Neural progenitor cell (in vitro differentiated cells): ENCODE results near the gene CREG1. TPM values are rescaled to one million over a fixed set of nuclear protein-coding genes. Genes with fewer than 3 reads are reported as not detected.

Experiments used
- DNase-seq: peaks from one replicate; pipeline ENCODE4 v3.0.0-alpha.2; 2016; ENCODE audit warnings: low spot score
- H2AFZ ChIP-seq: fragments of 200-600 bp; sonication (generic); replicated peaks from 2 replicates; pipeline ENCODE4 v1.6.1; 2016; ENCODE audit warnings: antibody characterized with exemption
- H3F3A ChIP-seq: fragments of 200-600 bp; sonication (generic); 2 replicates; pipeline ENCODE4 v1.6.1; 2016; ENCODE audit warnings: antibody characterized with exemption, low read depth
- H3K27ac ChIP-seq: fragments of 200-600 bp; sonication (generic); 2 replicates; pipeline ENCODE4 v1.5.1; 2016; ENCODE audit warnings: mild to moderate bottlenecking
- H3K27me3 ChIP-seq: fragments of 200-600 bp; sonication (generic); 2 replicates; pipeline ENCODE4 v1.6.1; 2016; ENCODE audit warnings: mild to moderate bottlenecking, moderate library complexity
- H3K36me3 ChIP-seq: fragments of 200-600 bp; sonication (generic); 2 replicates; pipeline ENCODE4 v1.5.1; 2016
- H3K4me1 ChIP-seq: fragments of 200-600 bp; sonication (generic); 2 replicates; pipeline ENCODE4 v1.6.1; 2016; ENCODE audit warnings: mixed run types
- H3K4me2 ChIP-seq: fragments of 200-600 bp; sonication (generic); 2 replicates; pipeline ENCODE4 v1.6.1; 2016
- H3K4me3 ChIP-seq: fragments of 200-600 bp; sonication (generic); 2 replicates; pipeline ENCODE4 v1.5.1; 2016
- H3K79me2 ChIP-seq: fragments of 200-600 bp; sonication (generic); 2 replicates; pipeline ENCODE4 v1.6.1; 2016; ENCODE audit warnings: low read depth
- H3K9ac ChIP-seq: fragments of 200-600 bp; sonication (generic); 2 replicates; pipeline ENCODE4 v1.6.1; 2016
- H3K9me3 ChIP-seq: fragments of 200-600 bp; sonication (generic); 2 replicates; pipeline ENCODE4 v1.5.1; 2016; ENCODE audit warnings: low read depth
- H4K20me1 ChIP-seq: fragments of 200-600 bp; sonication (generic); 2 replicates; pipeline ENCODE4 v1.6.1; 2016; ENCODE audit warnings: low read depth
- H3K27ac Mint-ChIP-seq: 3 replicates; pipeline ENCODE4 v1.8.0; 2021; ENCODE audit warnings: mixed read lengths
- H3K27me3 Mint-ChIP-seq: 2 replicates; pipeline ENCODE4 v1.8.0; 2022; ENCODE audit warnings: low read depth, mild to moderate bottlenecking, inconsistent platforms, moderate library complexity, mixed read lengths; ENCODE audit not compliant: insufficient read depth
- H3K36me3 Mint-ChIP-seq: 3 replicates; pipeline ENCODE4 v1.8.0; 2021; ENCODE audit warnings: mixed read lengths
- H3K4me1 Mint-ChIP-seq: 3 replicates; pipeline ENCODE4 v1.8.0; 2021; ENCODE audit warnings: mixed read lengths
- H3K4me3 Mint-ChIP-seq: 3 replicates; pipeline ENCODE4 v1.8.0; 2021; ENCODE audit warnings: mild to moderate bottlenecking, moderate library complexity, mixed read lengths
- H3K9me3 Mint-ChIP-seq: 3 replicates; pipeline ENCODE4 v1.8.0; 2020; ENCODE audit warnings: mixed read lengths
- EZH2 ChIP-seq: fragments of 200-600 bp; sonication (generic); IDR thresholded peaks from 2 replicates; pipeline ENCODE4 v1.6.1; 2017; ENCODE audit warnings: antibody characterized with exemption, mild to moderate bottlenecking, moderate library complexity
- EZH2phosphoT487 ChIP-seq: fragments of 200-600 bp; sonication (generic); IDR thresholded peaks from 2 replicates; pipeline ENCODE4 v1.6.1; 2017; ENCODE audit warnings: antibody characterized with exemption
- total RNA-seq: library from RNA; depleted of rRNA; stranded (reverse); fragments of >200 nt; gene quantifications from 2 replicates; pipeline ENCODE4 v1.2.3, GENCODE V29; 2015; ENCODE audit warnings: low replicate concordance
- TF ChIP-seq, protein P1 (sequence below): fragments of 200-600 bp; sonication (generic); IDR thresholded peaks from 2 replicates; pipeline ENCODE4 v1.5.1; 2017; ENCODE audit warnings: antibody characterized with exemption, mild to moderate bottlenecking

CREG1 gene
- total RNA-seq, 1 donor from 2014 or later = 55.6 TPM

DNA sequence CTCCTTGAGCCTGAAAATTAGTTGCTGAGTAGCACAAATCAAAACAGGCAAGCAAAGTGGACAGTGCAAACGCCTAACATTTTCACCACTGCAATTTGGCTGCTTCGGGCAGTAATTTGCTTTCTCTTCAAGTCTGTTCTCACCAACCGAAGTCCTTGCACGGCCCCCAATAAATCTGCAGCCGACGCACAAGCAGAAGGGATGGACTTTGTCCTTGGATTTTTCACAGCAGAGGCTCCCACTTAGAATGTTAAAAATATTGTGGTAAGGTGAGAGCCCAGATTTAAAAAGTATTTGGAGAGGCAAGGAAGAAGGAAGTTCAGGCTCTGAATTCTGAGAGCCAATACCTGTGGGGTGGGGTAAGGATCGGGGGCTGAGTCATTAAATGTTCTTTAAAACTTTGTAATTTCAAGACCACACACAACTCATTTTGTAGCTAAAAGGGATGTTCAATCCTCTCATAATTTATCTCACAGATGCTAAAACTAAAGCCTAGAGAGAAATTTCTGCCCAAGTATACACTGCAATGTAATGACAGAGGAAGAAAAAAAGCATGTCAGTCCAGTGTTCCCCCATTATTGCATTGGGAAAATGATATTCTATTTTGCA lies 41.4 kb downstream of the CREG1 start:
- no peak overlapping the region for H3K9ac ChIP-seq
- H2AFZ ChIP-seq = peak overlapping the region; percentile 89
- no peaks in the 10 kb centered on the region for H3K27me3 ChIP-seq
- H4K20me1 ChIP-seq = no peaks in the 10 kb centered on the region
- no peaks in the 10 kb centered on the region for H3K79me2 ChIP-seq
- H3K9me3 Mint-ChIP-seq = no peaks in the 10 kb centered on the region
- no peak overlapping the region for H3K27ac Mint-ChIP-seq
- no peak overlapping the region for H3K4me3 ChIP-seq
- H3K27me3 Mint-ChIP-seq = peaks cover 6% of the 10 kb centered on the region
- peaks cover 10% of the 10 kb centered on the region for H3F3A ChIP-seq
- no peaks in the 10 kb centered on the region for H3K36me3 Mint-ChIP-seq
- H3K4me2 ChIP-seq = no peak overlapping the region
- H3K4me3 Mint-ChIP-seq = no peak overlapping the region
- H3K4me1 ChIP-seq = peaks cover 10% of the 10 kb centered on the region
- DNase-seq = no peak
- peaks cover 67% of the 10 kb centered on the region for H3K4me1 Mint-ChIP-seq
- no peak overlapping the region for H3K27ac ChIP-seq
- no peaks in the 10 kb centered on the region for H3K36me3 ChIP-seq
- H3K9me3 ChIP-seq = no peaks in the 10 kb centered on the region
- no peak for TF ChIP-seq EZH2
- TF ChIP-seq, protein P1, sequence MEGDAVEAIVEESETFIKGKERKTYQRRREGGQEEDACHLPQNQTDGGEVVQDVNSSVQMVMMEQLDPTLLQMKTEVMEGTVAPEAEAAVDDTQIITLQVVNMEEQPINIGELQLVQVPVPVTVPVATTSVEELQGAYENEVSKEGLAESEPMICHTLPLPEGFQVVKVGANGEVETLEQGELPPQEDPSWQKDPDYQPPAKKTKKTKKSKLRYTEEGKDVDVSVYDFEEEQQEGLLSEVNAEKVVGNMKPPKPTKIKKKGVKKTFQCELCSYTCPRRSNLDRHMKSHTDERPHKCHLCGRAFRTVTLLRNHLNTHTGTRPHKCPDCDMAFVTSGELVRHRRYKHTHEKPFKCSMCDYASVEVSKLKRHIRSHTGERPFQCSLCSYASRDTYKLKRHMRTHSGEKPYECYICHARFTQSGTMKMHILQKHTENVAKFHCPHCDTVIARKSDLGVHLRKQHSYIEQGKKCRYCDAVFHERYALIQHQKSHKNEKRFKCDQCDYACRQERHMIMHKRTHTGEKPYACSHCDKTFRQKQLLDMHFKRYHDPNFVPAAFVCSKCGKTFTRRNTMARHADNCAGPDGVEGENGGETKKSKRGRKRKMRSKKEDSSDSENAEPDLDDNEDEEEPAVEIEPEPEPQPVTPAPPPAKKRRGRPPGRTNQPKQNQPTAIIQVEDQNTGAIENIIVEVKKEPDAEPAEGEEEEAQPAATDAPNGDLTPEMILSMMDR = no peak
- no peak for TF ChIP-seq EZH2phosphoT487

DNA sequence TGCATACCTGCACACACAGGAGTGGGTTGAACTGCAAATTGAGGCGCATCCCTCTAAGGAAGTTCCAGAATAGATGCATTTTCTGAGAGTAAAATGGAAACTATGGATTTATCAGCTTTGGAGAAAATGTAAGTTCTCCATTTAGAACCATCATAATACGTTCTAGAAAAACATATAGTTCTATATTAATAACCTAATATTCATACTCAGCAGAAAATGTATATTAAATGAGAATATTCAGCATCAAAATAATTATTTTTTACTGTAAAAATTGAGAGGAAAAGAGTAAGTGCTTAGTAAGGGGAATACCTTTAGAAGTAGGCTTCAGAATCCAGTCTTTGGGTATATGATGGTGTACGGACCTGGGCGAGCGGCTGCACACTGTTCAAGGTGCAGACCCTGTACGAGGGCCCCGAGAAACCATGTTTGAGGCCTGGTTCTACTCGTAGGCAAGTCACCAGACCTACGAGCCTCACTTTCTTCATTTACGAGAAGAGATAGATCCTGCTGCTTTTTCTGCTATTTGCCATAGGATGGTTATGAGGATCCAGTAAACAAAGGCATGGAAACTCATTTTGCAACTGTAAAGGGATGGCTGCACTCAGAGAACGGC lies 42.1 kb downstream of the CREG1 start:
- peaks cover 62% of the 10 kb centered on the region for H3K4me1 Mint-ChIP-seq
- peaks cover under 1% of the 10 kb centered on the region for H3K36me3 Mint-ChIP-seq
- Histone ChIP-seq H3F3A (peaks cover 10% of the 10 kb centered on the region), H3K27me3 (no peaks in the 10 kb centered on the region), H3K4me3 (no peak overlapping the region), H3K9ac (no peak overlapping the region), H3K4me1 (peaks cover 10% of the 10 kb centered on the region), H3K36me3 (no peaks in the 10 kb centered on the region), H3K27ac (no peak overlapping the region), H3K79me2 (no peaks in the 10 kb centered on the region), H3K4me2 (no peak overlapping the region), H3K9me3 (no peaks in the 10 kb centered on the region), H4K20me1 (no peaks in the 10 kb centered on the region), H2AFZ (peak overlapping the region; percentile 89)
- peaks cover 7% of the 10 kb centered on the region for H3K27me3 Mint-ChIP-seq
- no peak overlapping the region for H3K27ac Mint-ChIP-seq
- H3K4me3 Mint-ChIP-seq = no peak overlapping the region
- no peaks in the 10 kb centered on the region for H3K9me3 Mint-ChIP-seq
- no peak for DNase-seq
- TF ChIP-seq, protein P1 = no peak
- TF ChIP-seq EZH2 (no peak), EZH2phosphoT487 (no peak)

DNA sequence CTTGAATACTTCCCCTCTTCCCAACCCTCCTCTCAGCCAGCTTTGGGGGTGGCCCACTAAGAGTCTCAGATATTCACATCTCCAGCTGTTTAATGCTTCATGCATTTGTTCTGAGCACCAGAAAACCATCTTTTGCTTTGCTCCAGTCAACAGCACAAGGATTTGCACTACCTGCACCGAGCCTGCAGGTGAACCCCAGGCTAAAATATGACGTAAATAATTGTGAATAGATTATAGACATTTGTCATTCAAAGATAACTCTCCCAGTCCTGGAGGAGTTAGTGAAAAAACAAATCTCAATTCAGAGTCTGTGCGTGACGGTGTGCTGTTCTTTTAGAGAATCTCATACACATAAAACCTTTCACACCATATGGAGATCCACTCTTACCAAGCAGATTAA lies 42.7 kb downstream of the CREG1 start:
- Mint-ChIP-seq H3K27ac (no peak overlapping the region), H3K27me3 (peaks cover 9% of the 10 kb centered on the region), H3K4me3 (no peak overlapping the region), H3K36me3 (peaks cover 2% of the 10 kb centered on the region), H3K9me3 (no peaks in the 10 kb centered on the region), H3K4me1 (peaks cover 60% of the 10 kb centered on the region)
- H3K9me3 ChIP-seq = no peaks in the 10 kb centered on the region
- H3K27me3 ChIP-seq = no peaks in the 10 kb centered on the region
- TF ChIP-seq EZH2 (no peak), EZH2phosphoT487 (no peak)
- TF ChIP-seq, protein P1 = no peak
- H3K9ac ChIP-seq = no peak overlapping the region
- no peak overlapping the region for H3K4me2 ChIP-seq
- H4K20me1 ChIP-seq = no peaks in the 10 kb centered on the region
- no peak overlapping the region for H2AFZ ChIP-seq
- peaks cover 10% of the 10 kb centered on the region for H3F3A ChIP-seq
- no peak overlapping the region for H3K4me3 ChIP-seq
- DNase-seq = no peak
- H3K4me1 ChIP-seq = peaks cover 10% of the 10 kb centered on the region
- H3K36me3 ChIP-seq = no peaks in the 10 kb centered on the region
- no peak overlapping the region for H3K27ac ChIP-seq
- H3K79me2 ChIP-seq = no peaks in the 10 kb centered on the region
